HepG2 (cell line): Measurements from ENCODE around the gene RHOD. TPM values are rescaled to one million over a fixed set of nuclear protein-coding genes. Genes with fewer than 3 reads are reported as not detected.
A peak's percentile ranks its signal among the peaks of the same experiment; 100 is the strongest.

Source experiments
- AGO2 ChIP-seq: fragments of 200-400 bp; formaldehyde crosslinking; optimal IDR thresholded peaks from 2 replicates; pipeline ENCODE3; 2017; ENCODE audit warnings: mild to moderate bottlenecking, low read depth, low read length, moderate library complexity
- BCL6 ChIP-seq: IDR thresholded peaks from 2 replicates; pipeline ENCODE4 v1.6.1; 2016; ENCODE audit warnings: missing genetic modification reagents, missing compliant biosample characterization
- BHLHE40 ChIP-seq: IDR thresholded peaks from 2 replicates; pipeline ENCODE4 v1.6.1; 2011; ENCODE audit warnings: low read length, improper control_type of control experiment
- CSRNP2 ChIP-seq: sonication (generic); formaldehyde crosslinking; conservative IDR thresholded peaks from 2 replicates; pipeline ENCODE4 v1.8.0; 2022; ENCODE audit warnings: low read depth, missing genetic modification reagents
- EP300 ChIP-seq, 3 experiments: sonication (generic) in 1 of 3; formaldehyde crosslinking in 1 of 3; IDR thresholded peaks; 2 replicates each; pipeline versions ENCODE4 v1.5.1 to v1.6.1; 2011 to 2020; ENCODE audit warnings: low read depth in 2 of 3, low read length in 2 of 3, borderline replicate concordance in 1 of 3, improper control_type of control experiment in 1 of 3, mild to moderate bottlenecking in 1 of 3, missing genetic modification reagents in 1 of 3, moderate library complexity in 1 of 3
- FOXA3 ChIP-seq: IDR thresholded peaks from 2 replicates; pipeline ENCODE4 v1.6.1; 2016; ENCODE audit warnings: missing genetic modification reagents, missing compliant biosample characterization
- HDAC1 ChIP-seq: sonication (generic); formaldehyde crosslinking; IDR thresholded peaks from 2 replicates; pipeline ENCODE4 v1.5.1; 2020; ENCODE audit warnings: mild to moderate bottlenecking, missing genetic modification reagents
- HOXA3 ChIP-seq: sonication (generic); formaldehyde crosslinking; IDR thresholded peaks from 2 replicates; pipeline ENCODE4 v1.5.0; 2020; ENCODE audit warnings: missing genetic modification reagents
- MAF1 ChIP-seq: sonication (generic); formaldehyde crosslinking; IDR thresholded peaks from 2 replicates; pipeline ENCODE4 v1.5.0; 2020; ENCODE audit warnings: missing genetic modification reagents, borderline replicate concordance
- PATZ1 ChIP-seq: sonication (generic); formaldehyde crosslinking; IDR thresholded peaks from 2 replicates; pipeline ENCODE4 v1.4.0; 2020; ENCODE audit warnings: missing genetic modification reagents
- SOX5 ChIP-seq: IDR thresholded peaks from 2 replicates; pipeline ENCODE4 v1.6.1; 2016; ENCODE audit warnings: borderline replicate concordance
- XBP1 ChIP-seq: sonication (generic); formaldehyde crosslinking; IDR thresholded peaks from 2 replicates; pipeline ENCODE4 v1.5.0; 2020; ENCODE audit warnings: missing genetic modification reagents
- ZBTB26 ChIP-seq: IDR thresholded peaks from 2 replicates; pipeline ENCODE4 v1.6.1; 2016; ENCODE audit warnings: missing compliant biosample characterization, missing genetic modification reagents, borderline replicate concordance
- ZFP91 ChIP-seq: sonication (generic); formaldehyde crosslinking; IDR thresholded peaks from 2 replicates; pipeline ENCODE4 v1.9.0; 2022; ENCODE audit warnings: missing genetic modification reagents, mild to moderate bottlenecking, borderline replicate concordance
- ZNF207 ChIP-seq: fragments of 450-650 bp; IDR thresholded peaks from 2 replicates; pipeline ENCODE4 v1.6.1; 2016; ENCODE audit warnings: antibody characterized with exemption, borderline replicate concordance
- ZNF326 ChIP-seq: sonication (generic); formaldehyde crosslinking; IDR thresholded peaks from 2 replicates; pipeline ENCODE4 v1.4.0; 2020; ENCODE audit warnings: missing genetic modification reagents, borderline replicate concordance
- ZNF362 ChIP-seq: sonication (generic); formaldehyde crosslinking; IDR thresholded peaks from 2 replicates; pipeline ENCODE4 v1.4.0; 2020; ENCODE audit warnings: missing genetic modification reagents, mild to moderate bottlenecking, borderline replicate concordance
- ZNF589 ChIP-seq: sonication (generic); formaldehyde crosslinking; conservative IDR thresholded peaks from 2 replicates; pipeline ENCODE4 v1.8.0; 2022; ENCODE audit warnings: mild to moderate bottlenecking, moderate library complexity, missing genetic modification reagents
- ZNF678 ChIP-seq: sonication (generic); formaldehyde crosslinking; IDR thresholded peaks from 2 replicates; pipeline ENCODE4 v1.4.0; 2020; ENCODE audit warnings: mild to moderate bottlenecking, missing genetic modification reagents
- polyA plus RNA-seq, 8 experiments: library from polyadenylated mRNA; depleted of rRNA in 3 of 8; stranded (reverse) in 7 of 8; unstranded in 1 of 8; fragments of >200 nt; fragmentation: Illumina TruSeq in 4 of 8; extraction: Trizol in 4 of 8; gene quantifications; 2 replicates each; pipeline versions ENCODE4 v1.2.1 to v1.2.3, GENCODE V29; 2011 to 2016; ENCODE audit warnings: low read depth in 4 of 8, missing spikeins in 1 of 8, mixed read lengths in 1 of 8; ENCODE audit not compliant: insufficient read depth in 1 of 8
- total RNA-seq, 5 experiments: library from RNA; depleted of rRNA; stranded (reverse); fragments of >200 nt; fragmentation: Illumina TruSeq; extraction: Trizol; gene quantifications; 2 replicates each; pipeline ENCODE4 v1.2.3, GENCODE V29; 2016; ENCODE audit warnings: low read depth in 1 of 5

Gene RHOD
- total and polyA plus RNA-seq, 2 of the 13 experiments (the other 11 are each of a cell fraction or from before 2014, with no cell fraction given) = 0.27 to 0.98 TPM

DNA sequence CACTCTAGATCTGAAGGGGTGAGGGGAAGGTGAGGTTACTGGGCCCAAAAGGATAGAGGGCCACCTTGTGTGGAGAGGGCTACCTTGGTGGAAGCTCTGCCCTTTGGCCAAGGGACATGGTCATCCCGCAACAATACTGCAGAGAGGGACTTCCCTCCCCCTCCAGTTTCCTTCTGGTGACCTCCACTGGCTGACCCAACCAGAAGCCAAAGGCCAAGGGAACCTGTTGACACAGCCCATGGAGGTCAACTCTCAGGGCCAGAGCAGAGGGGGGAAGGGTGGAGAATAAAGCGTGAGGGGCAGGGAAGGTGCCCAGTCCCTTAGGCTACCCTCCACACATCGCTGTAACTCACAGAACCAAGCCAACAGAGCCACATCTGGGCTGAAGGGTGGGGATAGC, 15.0 kb upstream of the RHOD start (continued):
- peak in 1 of 2 experiments; percentile 72; a peak in 2 of 4 replicates for TF ChIP-seq EP300 (IDR thresholded peaks at IDR 0.05; ENCODE audit: low read depth in 2 of 2, low read length in 2 of 2)
- no peak for TF ChIP-seq EP300 (CRISPR knock-in tag; IDR thresholded peaks at IDR 0.05; ENCODE audit: borderline replicate concordance)
- TF ChIP-seq ZBTB26 (CRISPR knock-in tag) = no peak
- peak; percentile 63; the same call in 1 of the 2 replicates for TF ChIP-seq HOXA3 (CRISPR knock-in tag)
- TF ChIP-seq ZFP91 = peak; percentile 34; the same call in 1 of the 2 replicates
- TF ChIP-seq CSRNP2 (CRISPR knock-in tag) = no peak
- TF ChIP-seq ZNF589 (CRISPR knock-in tag) = no peak
- no peak for TF ChIP-seq ZNF326 (CRISPR knock-in tag)
- TF ChIP-seq AGO2 = no peak
- TF ChIP-seq ZNF207 = no peak
- no peak for TF ChIP-seq ZNF678 (CRISPR knock-in tag)
- TF ChIP-seq BHLHE40 = no peak
- TF ChIP-seq MAF1 (CRISPR knock-in tag) = no peak
- TF ChIP-seq SOX5 = peak; percentile 60
- TF ChIP-seq FOXA3 (CRISPR knock-in tag) = peak; percentile 89
- TF ChIP-seq XBP1 (CRISPR knock-in tag) = no peak
- peak; percentile 69 for TF ChIP-seq HDAC1 (CRISPR knock-in tag)
- TF ChIP-seq BCL6 (CRISPR knock-in tag) = peak; percentile 52; the same call in 1 of the 2 replicates
- no peak; the same call in 1 of the 2 replicates for TF ChIP-seq ZNF362 (CRISPR knock-in tag)
- peak; percentile 68; the same call in 1 of the 2 replicates for TF ChIP-seq PATZ1 (CRISPR knock-in tag)
